Fibroblast of lung (primary cell): ENCODE data around the gene SYP.

ENCODE experiments used
- EZH2 ChIP-seq: IDR thresholded peaks from 2 replicates; pipeline ENCODE4 v1.5.1; 2012; ENCODE audit warnings: low read length, control low read depth, mild to moderate bottlenecking; ENCODE audit errors: missing control alignments
- TF ChIP-seq, protein P1 (sequence below), 2 donors: IDR thresholded peaks in 1 of 2; conservative IDR thresholded peaks in 1 of 2; 1 replicate in 1 of 2; 2 replicates in 1 of 2; pipeline ENCODE4 v1.5.1; 2011 to 2012; ENCODE audit warnings: low read length in 2 of 2, control low read depth in 1 of 2, inconsistent platforms in 1 of 2, low read depth in 1 of 2, mild to moderate bottlenecking in 1 of 2

DNA sequence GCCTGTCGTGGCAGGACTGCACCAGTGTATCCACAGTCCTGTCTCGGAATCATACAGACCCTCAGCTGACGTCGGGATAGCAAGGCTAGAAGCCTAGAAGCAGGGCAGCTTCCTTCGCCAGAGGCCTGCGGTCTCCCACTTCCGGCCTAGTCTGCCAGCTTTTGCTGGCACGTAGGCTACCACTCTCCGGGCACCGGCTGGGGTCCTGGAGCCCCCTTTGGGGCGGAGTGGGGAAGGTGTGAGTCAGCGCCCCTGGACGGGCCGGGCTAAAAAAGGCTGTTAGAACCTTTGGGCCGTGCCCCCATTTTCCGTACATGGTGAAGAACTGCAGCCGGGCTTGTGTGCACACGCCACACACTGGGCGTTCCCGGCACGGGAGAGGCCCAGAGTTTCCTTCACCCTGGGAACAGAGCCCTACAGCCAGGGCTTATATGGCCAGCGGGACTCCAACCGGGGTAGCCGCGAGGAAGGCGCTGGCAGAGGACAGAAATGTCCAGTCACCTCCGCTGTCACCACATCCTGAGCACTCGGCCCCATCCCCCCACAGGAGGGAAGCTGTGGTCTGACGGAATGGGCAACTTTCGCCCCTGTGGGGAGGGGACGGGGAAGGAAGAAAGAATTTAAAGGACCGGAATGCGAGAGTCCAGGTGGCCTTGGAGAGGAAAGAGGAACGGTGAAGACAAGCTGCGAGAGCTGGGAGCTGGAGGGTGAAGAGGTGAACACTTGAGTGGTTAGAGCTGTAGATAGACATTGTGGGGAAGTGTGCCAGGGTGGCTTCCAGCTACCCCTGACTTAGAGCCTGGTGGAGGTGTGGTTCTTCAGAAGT lies 32.9 kb downstream of the SYP start:
- TF ChIP-seq, protein P1, sequence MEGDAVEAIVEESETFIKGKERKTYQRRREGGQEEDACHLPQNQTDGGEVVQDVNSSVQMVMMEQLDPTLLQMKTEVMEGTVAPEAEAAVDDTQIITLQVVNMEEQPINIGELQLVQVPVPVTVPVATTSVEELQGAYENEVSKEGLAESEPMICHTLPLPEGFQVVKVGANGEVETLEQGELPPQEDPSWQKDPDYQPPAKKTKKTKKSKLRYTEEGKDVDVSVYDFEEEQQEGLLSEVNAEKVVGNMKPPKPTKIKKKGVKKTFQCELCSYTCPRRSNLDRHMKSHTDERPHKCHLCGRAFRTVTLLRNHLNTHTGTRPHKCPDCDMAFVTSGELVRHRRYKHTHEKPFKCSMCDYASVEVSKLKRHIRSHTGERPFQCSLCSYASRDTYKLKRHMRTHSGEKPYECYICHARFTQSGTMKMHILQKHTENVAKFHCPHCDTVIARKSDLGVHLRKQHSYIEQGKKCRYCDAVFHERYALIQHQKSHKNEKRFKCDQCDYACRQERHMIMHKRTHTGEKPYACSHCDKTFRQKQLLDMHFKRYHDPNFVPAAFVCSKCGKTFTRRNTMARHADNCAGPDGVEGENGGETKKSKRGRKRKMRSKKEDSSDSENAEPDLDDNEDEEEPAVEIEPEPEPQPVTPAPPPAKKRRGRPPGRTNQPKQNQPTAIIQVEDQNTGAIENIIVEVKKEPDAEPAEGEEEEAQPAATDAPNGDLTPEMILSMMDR (conservative IDR thresholded peaks at IDR 0.05 in 1 of 2, IDR thresholded peaks at IDR 0.05 in 1 of 2; ENCODE audit: low read depth in 1 of 2, low read length in 2 of 2), result no peak
- no peak for TF ChIP-seq EZH2
